Thymus (tissue), 14 donors: Measurements from ENCODE around the gene NDUFAF7. TPM values are rescaled to one million over a fixed set of nuclear protein-coding genes. Genes with fewer than 3 reads are reported as not detected.

Source experiments
- DNase-seq, 9 donors: peaks; one replicate each; pipeline ENCODE4 v3.0.0-alpha.2; 2013; ENCODE audit warnings: low spot score in 9 of 9, low read depth in 6 of 9, missing footprints in 1 of 9
- H3K27ac ChIP-seq, 2 donors: one replicate each; pipeline ENCODE4 v1.5.1; 2013; ENCODE audit warnings: control low read depth in 1 of 2, low read depth in 1 of 2, low read length in 1 of 2, mild to moderate bottlenecking in 1 of 2, moderate library complexity in 1 of 2
- H3K27me3 ChIP-seq, 2 donors: one replicate each; pipeline ENCODE4 v1.5.1; 2013; ENCODE audit warnings: low read length in 1 of 2; ENCODE audit not compliant: control insufficient read depth in 2 of 2, insufficient read depth in 1 of 2
- H3K36me3 ChIP-seq, 2 donors: one replicate each; pipeline ENCODE4 v1.5.1; 2013; ENCODE audit warnings: low read length in 1 of 2, mild to moderate bottlenecking in 1 of 2, moderate library complexity in 1 of 2; ENCODE audit not compliant: control insufficient read depth in 2 of 2, insufficient read depth in 2 of 2
- H3K4me1 ChIP-seq, 2 donors: one replicate each; pipeline ENCODE4 v1.5.1; 2013; ENCODE audit warnings: low read length in 2 of 2; ENCODE audit not compliant: control insufficient read depth in 2 of 2, insufficient read depth in 2 of 2
- H3K4me3 ChIP-seq, 2 donors: one replicate each; pipeline ENCODE4 v1.5.1; 2013; ENCODE audit warnings: low read length in 2 of 2, control low read depth in 1 of 2, mild to moderate bottlenecking in 1 of 2
- H3K9me3 ChIP-seq, 2 donors: one replicate each; pipeline ENCODE4 v1.5.1; 2013; ENCODE audit warnings: low read length in 1 of 2, mild to moderate bottlenecking in 1 of 2; ENCODE audit not compliant: control insufficient read depth in 2 of 2, insufficient read depth in 1 of 2
- WGBS: extraction: QIAGEN DNeasy Blood & Tissue Kit; methylation state at CpG from one replicate; pipeline ENCODE4 v1.1.7; 2013; 5-methylcytosine and 5-hydroxymethylcytosine counted together
- long read RNA-seq, 10 donors: transcript quantifications; one replicate each; lab custom pipeline, GENCODE V29; 2026
- polyA plus RNA-seq: library from polyadenylated mRNA; stranded (reverse); fragments of 200-250 nt; gene quantifications from one replicate; pipeline ENCODE4 v1.2.3, GENCODE V29; 2013
- total RNA-seq: library from RNA; stranded (reverse); fragments of 120-200 nt; gene quantifications from one replicate; pipeline ENCODE4 v1.2.4, GENCODE V29; 2013
- donor health status: healthy.

The NDUFAF7 gene, protein sequence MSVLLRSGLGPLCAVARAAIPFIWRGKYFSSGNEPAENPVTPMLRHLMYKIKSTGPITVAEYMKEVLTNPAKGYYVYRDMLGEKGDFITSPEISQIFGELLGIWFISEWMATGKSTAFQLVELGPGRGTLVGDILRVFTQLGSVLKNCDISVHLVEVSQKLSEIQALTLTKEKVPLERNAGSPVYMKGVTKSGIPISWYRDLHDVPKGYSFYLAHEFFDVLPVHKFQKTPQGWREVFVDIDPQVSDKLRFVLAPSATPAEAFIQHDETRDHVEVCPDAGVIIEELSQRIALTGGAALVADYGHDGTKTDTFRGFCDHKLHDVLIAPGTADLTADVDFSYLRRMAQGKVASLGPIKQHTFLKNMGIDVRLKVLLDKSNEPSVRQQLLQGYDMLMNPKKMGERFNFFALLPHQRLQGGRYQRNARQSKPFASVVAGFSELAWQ
- total RNA-seq, result 15.8 TPM
- 26.9 TPM for polyA plus RNA-seq
- long read RNA-seq, donor 1, partial matches to known transcripts, result 0 of 1 reads
- long read RNA-seq, donor 1, other reads (novel, unspliced or antisense), result 0 of 1 reads
- long read RNA-seq, donor 2, transcript NDUFAF7-201 (10 exons, 2,176 nt), result major isoform, 7 of 13 reads
- long read RNA-seq, donor 2, partial matches to known transcripts, result 0 of 13 reads
- long read RNA-seq, donor 2, other reads (novel, unspliced or antisense), result 6 of 13 reads
- long read RNA-seq, donor 3, result 0 reads
- long read RNA-seq, donor 4, result 0 reads
- long read RNA-seq, donor 5, partial matches to known transcripts, result 0 of 4 reads
- long read RNA-seq, donor 5, other reads (novel, unspliced or antisense), result 0 of 4 reads
- long read RNA-seq, donor 6, partial matches to known transcripts, result 0 of 4 reads
- long read RNA-seq, donor 6, other reads (novel, unspliced or antisense), result 0 of 4 reads
- long read RNA-seq, donor 7, partial matches to known transcripts, result 42 of 44 reads
- long read RNA-seq, donor 7, other reads (novel, unspliced or antisense), result 0 of 44 reads
- long read RNA-seq, donor 8, result 0 reads
- long read RNA-seq, donor 9, result 0 reads
- long read RNA-seq, donor 10, transcript NDUFAF7-201 (10 exons, 2,176 nt), result major isoform, 6 of 6 reads
- long read RNA-seq, donor 10, partial matches to known transcripts, result 0 of 6 reads
- long read RNA-seq, donor 10, other reads (novel, unspliced or antisense), result 0 of 6 reads

DNA sequence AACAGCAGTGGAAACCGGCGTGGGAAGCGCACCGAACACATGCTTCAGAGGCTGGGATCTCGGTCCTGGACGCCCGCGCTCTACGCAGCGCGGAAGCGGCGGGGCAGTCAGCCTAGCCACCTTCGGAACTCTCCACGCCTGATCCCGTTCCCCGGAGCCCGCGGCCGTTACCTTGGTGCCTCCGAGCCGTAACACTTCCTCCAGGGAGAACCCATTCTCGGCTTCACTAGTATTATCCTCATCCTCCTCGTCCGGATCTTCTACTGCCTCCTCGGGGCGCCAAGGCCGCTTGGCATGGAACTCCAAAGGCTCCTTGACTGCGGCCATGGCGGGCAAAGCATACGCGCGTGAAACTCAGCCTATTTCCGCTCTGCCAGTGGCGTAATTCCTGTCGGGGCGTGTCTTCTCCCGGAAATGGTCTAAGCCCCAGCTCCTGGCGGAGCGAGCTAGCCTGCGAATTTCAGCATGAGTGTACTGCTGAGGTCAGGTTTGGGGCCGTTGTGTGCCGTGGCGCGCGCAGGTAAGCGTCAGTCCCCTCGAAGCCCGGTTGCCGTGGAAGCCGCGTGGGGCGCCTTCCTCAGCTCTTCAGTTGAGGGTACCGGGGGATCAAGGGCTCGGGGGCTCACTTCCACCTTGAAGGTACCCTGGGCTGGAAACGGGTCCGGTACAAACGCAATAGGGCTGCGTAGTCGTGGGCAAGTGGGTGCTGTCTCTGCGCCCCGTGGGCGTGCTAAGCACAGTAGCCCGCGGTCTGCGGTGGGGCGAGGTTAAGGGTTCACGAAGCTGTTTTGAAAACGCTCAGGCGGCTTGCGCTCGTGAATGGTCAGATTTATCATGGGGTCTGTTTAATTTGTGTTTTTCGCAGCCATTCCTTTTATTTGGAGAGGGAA lies at the start of gene NDUFAF7, which contains the start of gene CEBPZ:
TSS of gene NDUFAF7 (plus strand) at position 418 of the 890 bp plus-strand sequence. CDS start at position 466, 48 bp downstream.
TSS of gene CEBPZ (minus strand) at position 356 of the 890 bp plus-strand sequence. CDS start at position 327, 29 bp downstream.
- Histone ChIP-seq H3K4me3 (peak within 1 kb of the TSS; percentile 74 to 80), H3K4me1 (peaks cover 17 to 21% of the 10 kb centered on the region in 2 donors), H3K36me3 (peaks cover 20 to 22% of the 10 kb centered on the region in 2 donors), H3K9me3 (no peaks in the 10 kb centered on the region), H3K27me3 (no peaks in the 10 kb centered on the region), H3K27ac (peak within 1 kb of the TSS; percentile 91 to 96)
- under 1% methylated on average over 73 of the region's 73 CpGs for WGBS
- DNase-seq, result peak; percentile 76 to 94 (median 84)

- H3K4me3 ChIP-seq, result no peak overlapping the region
- no peak overlapping the region for H3K27ac ChIP-seq
- no peaks in the 10 kb centered on the region for H3K36me3 ChIP-seq
- H3K4me1 ChIP-seq, result no peaks in the 10 kb centered on the region
- DNase-seq, result no peak
- no peaks in the 10 kb centered on the region for H3K9me3 ChIP-seq
- H3K27me3 ChIP-seq, result no peaks in the 10 kb centered on the region
- WGBS, result 89% methylated on average over 17 of the region's 17 CpGs
Measured at GRCh38 chr2:37181726-37182684, 49.5 kb upstream of the NDUFAF7 start.

GRCh38 chr2:37188570-37188969 lies 42.9 kb upstream of the NDUFAF7 start, which contains the start of gene SULT6B1:
SULT6B1 (minus strand) TSS chr2:37188670; CDS start chr2:37188640, 30 bp downstream.
- WGBS, result 94% methylated on average over 2 of the region's 2 CpGs
- no peak within 1 kb of the TSS for H3K27ac ChIP-seq

GRCh38 chr2:37189452-37190153 lies 41.9 kb upstream of the NDUFAF7 start:
- Histone ChIP-seq H3K27ac (no peak overlapping the region), H3K4me1 (no peaks in the 10 kb centered on the region), H3K27me3 (peaks cover 0 to 3% of the 10 kb centered on the region in 2 donors), H3K9me3 (no peaks in the 10 kb centered on the region), H3K36me3 (no peaks in the 10 kb centered on the region), H3K4me3 (no peak overlapping the region)
- no peak for DNase-seq
- 95% methylated on average over 6 of the region's 6 CpGs for WGBS

More at GRCh38 chr2:37188570-37188969, 42.9 kb upstream of the NDUFAF7 start, which contains the start of gene SULT6B1:
- Histone ChIP-seq H3K36me3 (no peaks in the 10 kb centered on the region), H3K9me3 (no peaks in the 10 kb centered on the region), H3K4me3 (no peak within 1 kb of the TSS), H3K4me1 (no peaks in the 10 kb centered on the region), H3K27me3 (peaks cover 0 to 3% of the 10 kb centered on the region in 2 donors)
- DNase-seq, result no peak

DNA sequence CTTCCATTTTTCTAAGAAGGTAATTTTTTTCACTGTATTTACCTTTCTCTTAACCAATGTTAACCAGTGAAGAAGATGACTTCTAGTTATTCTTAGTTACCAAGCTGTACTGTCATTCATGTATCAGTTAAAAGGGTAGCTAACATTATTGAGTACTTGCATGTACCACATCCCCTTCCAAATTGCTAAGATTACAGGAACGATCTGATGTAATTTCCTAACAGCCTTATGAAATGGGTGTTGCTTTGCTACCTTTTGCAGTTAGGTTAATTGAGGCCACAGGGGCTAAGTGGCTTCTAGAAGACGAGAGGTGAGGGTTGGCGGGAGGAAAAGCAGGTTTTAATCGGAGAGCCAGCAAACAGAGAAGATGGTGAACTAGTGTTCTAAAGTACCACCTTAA lies 41.2 kb upstream of the NDUFAF7 start:
- Histone ChIP-seq H3K9me3 (no peaks in the 10 kb centered on the region), H3K4me3 (no peak overlapping the region), H3K4me1 (no peaks in the 10 kb centered on the region), H3K27ac (no peak overlapping the region), H3K27me3 (peaks cover 0 to 3% of the 10 kb centered on the region in 2 donors), H3K36me3 (no peaks in the 10 kb centered on the region)
- WGBS, result 94% methylated on average over 4 of the region's 4 CpGs
- no peak for DNase-seq

- WGBS, result 95% methylated on average over 4 of the region's 4 CpGs
- Histone ChIP-seq H3K9me3 (peaks cover 0 to 6% of the 10 kb centered on the region in 2 donors), H3K36me3 (no peaks in the 10 kb centered on the region), H3K27ac (no peak overlapping the region), H3K27me3 (peaks cover 0 to 3% of the 10 kb centered on the region in 2 donors), H3K4me1 (peaks cover 0 to 2% of the 10 kb centered on the region in 2 donors), H3K4me3 (no peak overlapping the region)
- DNase-seq, result no peak
Measured at GRCh38 chr2:37191253-37191652, 40.2 kb upstream of the NDUFAF7 start.

GRCh38 chr2:37191747-37192146 lies 39.7 kb upstream of the NDUFAF7 start:
- Histone ChIP-seq H3K9me3 (peaks cover 0 to 6% of the 10 kb centered on the region in 2 donors), H3K27me3 (peaks cover 0 to 3% of the 10 kb centered on the region in 2 donors), H3K27ac (no peak overlapping the region), H3K36me3 (no peaks in the 10 kb centered on the region), H3K4me1 (peaks cover 0 to 2% of the 10 kb centered on the region in 2 donors), H3K4me3 (no peak overlapping the region)
- WGBS, result 94% methylated on average over 6 of the region's 6 CpGs
- no peak for DNase-seq
